ENCODE measurements around the gene COL23A1. TPM values are rescaled to one million over a fixed set of nuclear protein-coding genes. Genes with fewer than 3 reads are reported as not detected.

COL23A1 gene
- total and polyA plus RNA-seq, 2 donors (not counting 1 experiment from before 2014, with no cell fraction given) = not detected

GRCh38 chr5:178373711-178374110 is 216.5 kb downstream of the COL23A1 start:
- H3K27me3 ChIP-seq (ENCODE audit: control insufficient read depth, insufficient read depth, low read length) = no peaks in the 10 kb centered on the region
- no peak overlapping the region for H2AFZ ChIP-seq (ENCODE audit: low read length)
- no peaks in the 10 kb centered on the region for H3K4me1 ChIP-seq (ENCODE audit: control insufficient read depth, extremely low read depth, insufficient read depth, low read length)
- TF ChIP-seq CTCF (conservative IDR thresholded peaks at IDR 0.05 in 1 of 2, IDR thresholded peaks at IDR 0.05 in 1 of 2; ENCODE audit: low read depth in 1 of 2, low read length in 2 of 2) = no peak
- TF ChIP-seq EZH2 (IDR thresholded peaks at IDR 0.05; ENCODE audit: low read length, missing control alignments) = no peak
- no peak for DNase-seq (ENCODE audit: low read depth in 2 of 2)
- no peak overlapping the region for H3K27ac ChIP-seq (ENCODE audit: insufficient read depth, low read length)
- no peak overlapping the region for H3K4me2 ChIP-seq (ENCODE audit: extremely low read depth, insufficient read depth, low read length)
- H4K20me1 ChIP-seq (ENCODE audit: control insufficient read depth, extremely low read depth, insufficient read depth, low read length) = no peaks in the 10 kb centered on the region
- H3K79me2 ChIP-seq (ENCODE audit: control insufficient read depth, insufficient read depth, low read length) = no peaks in the 10 kb centered on the region
- H3K9me3 ChIP-seq (ENCODE audit: control insufficient read depth, insufficient read depth, low read depth, low read length) = no peaks in the 10 kb centered on the region
- no peak overlapping the region for H3K9ac ChIP-seq (ENCODE audit: insufficient read depth, low read length)
- no peaks in the 10 kb centered on the region for H3K36me3 ChIP-seq (ENCODE audit: control insufficient read depth, insufficient read depth, low read length)
- H3K4me3 ChIP-seq (replicated peaks in 1 of 4; ENCODE audit: control extremely low read depth in 1 of 4, insufficient read depth in 1 of 4, low read depth in 3 of 4, low read length in 4 of 4) = no peak overlapping the region

GRCh38 chr5:178372142-178372571 is 218.0 kb downstream of the COL23A1 start:
- Histone ChIP-seq H3K4me2 (ENCODE audit: extremely low read depth, insufficient read depth, low read length) (no peak overlapping the region), H3K36me3 (ENCODE audit: control insufficient read depth, insufficient read depth, low read length) (no peaks in the 10 kb centered on the region), H3K9ac (ENCODE audit: insufficient read depth, low read length) (no peak overlapping the region), H3K4me3 (replicated peaks in 1 of 4; ENCODE audit: control extremely low read depth in 1 of 4, insufficient read depth in 1 of 4, low read depth in 3 of 4, low read length in 4 of 4) (no peak overlapping the region), H2AFZ (ENCODE audit: low read length) (no peak overlapping the region), H3K27me3 (ENCODE audit: control insufficient read depth, insufficient read depth, low read length) (no peaks in the 10 kb centered on the region), H3K27ac (ENCODE audit: insufficient read depth, low read length) (no peak overlapping the region), H3K4me1 (ENCODE audit: control insufficient read depth, extremely low read depth, insufficient read depth, low read length) (no peaks in the 10 kb centered on the region), H3K9me3 (ENCODE audit: control insufficient read depth, insufficient read depth, low read depth, low read length) (no peaks in the 10 kb centered on the region), H3K79me2 (ENCODE audit: control insufficient read depth, insufficient read depth, low read length) (no peaks in the 10 kb centered on the region), H4K20me1 (ENCODE audit: control insufficient read depth, extremely low read depth, insufficient read depth, low read length) (no peaks in the 10 kb centered on the region)
- DNase-seq (ENCODE audit: low read depth in 2 of 2) = no peak
- TF ChIP-seq CTCF (conservative IDR thresholded peaks at IDR 0.05 in 1 of 2, IDR thresholded peaks at IDR 0.05 in 1 of 2; ENCODE audit: low read depth in 1 of 2, low read length in 2 of 2) = no peak
- TF ChIP-seq EZH2 (IDR thresholded peaks at IDR 0.05; ENCODE audit: low read length, missing control alignments) = no peak

GRCh38 chr5:178371362-178372111 is 218.7 kb downstream of the COL23A1 start:
- H3K9me3 ChIP-seq (ENCODE audit: control insufficient read depth, insufficient read depth, low read depth, low read length) = no peaks in the 10 kb centered on the region

More at GRCh38 chr5:178371362-178372111, 218.7 kb downstream of the COL23A1 start:
- Histone ChIP-seq H3K27ac (ENCODE audit: insufficient read depth, low read length) (no peak overlapping the region), H2AFZ (ENCODE audit: low read length) (no peak overlapping the region), H3K36me3 (ENCODE audit: control insufficient read depth, insufficient read depth, low read length) (no peaks in the 10 kb centered on the region), H3K4me1 (ENCODE audit: control insufficient read depth, extremely low read depth, insufficient read depth, low read length) (no peaks in the 10 kb centered on the region), H3K79me2 (ENCODE audit: control insufficient read depth, insufficient read depth, low read length) (no peaks in the 10 kb centered on the region), H3K4me3 (replicated peaks in 1 of 4; ENCODE audit: control extremely low read depth in 1 of 4, insufficient read depth in 1 of 4, low read depth in 3 of 4, low read length in 4 of 4) (no peak overlapping the region), H4K20me1 (ENCODE audit: control insufficient read depth, extremely low read depth, insufficient read depth, low read length) (no peaks in the 10 kb centered on the region), H3K4me2 (ENCODE audit: extremely low read depth, insufficient read depth, low read length) (no peak overlapping the region), H3K27me3 (ENCODE audit: control insufficient read depth, insufficient read depth, low read length) (no peaks in the 10 kb centered on the region), H3K9ac (ENCODE audit: insufficient read depth, low read length) (no peak overlapping the region)
- no peak for TF ChIP-seq CTCF (conservative IDR thresholded peaks at IDR 0.05 in 1 of 2, IDR thresholded peaks at IDR 0.05 in 1 of 2; ENCODE audit: low read depth in 1 of 2, low read length in 2 of 2)
- no peak for TF ChIP-seq EZH2 (IDR thresholded peaks at IDR 0.05; ENCODE audit: low read length, missing control alignments)
- DNase-seq (ENCODE audit: low read depth in 2 of 2) = no peak

Measured in fibroblast of lung (primary cell).